ENCODE measurements around the gene TNC. TPM values are rescaled to one million over a fixed set of nuclear protein-coding genes. Genes with fewer than 3 reads are reported as not detected.

Gene TNC
- total and polyA plus RNA-seq, 2 of the 4 experiments (the other 2 are of a cell fraction), result 192 to 253 TPM

- CTCF ChIA-PET, result no interaction called here
Observed at GRCh38 chr9:115099901-115100300, 18.1 kb downstream of the TNC start.

More at GRCh38 chr9:115099901-115100300, 18.1 kb downstream of the TNC start:
- dilution Hi-C loops (cut with HindIII; ENCODE audit: low sequenced_read_pairs, unreplicated experiment), result no loop called here
- Histone ChIP-seq H2AK9ac (replicated peaks; ENCODE audit: low read depth, low read length, poor library complexity) (no peak overlapping the region), H3K36me3 (ENCODE audit: control insufficient read depth, insufficient read depth, low read length) (peaks cover 10% of the 10 kb centered on the region), H3K9me1 (ENCODE audit: insufficient read depth, low read length) (no peaks in the 10 kb centered on the region), H2BK15ac (ENCODE audit: low read depth, low read length) (no peak overlapping the region), H3K9ac (ENCODE audit: low read depth, low read length) (no peak overlapping the region), H2BK5ac (ENCODE audit: low read depth, low read length, poor library complexity, severe bottlenecking) (no peak overlapping the region), H3K23ac (ENCODE audit: low read depth, low read length) (no peak overlapping the region), H3K27ac (ENCODE audit: insufficient read depth, low read length) (no peak overlapping the region), H3K79me1 (ENCODE audit: low read depth in 1 of 2, low read length in 2 of 2) (peaks cover 29 to 50% of the 10 kb centered on the region in 2 experiments), H4K91ac (ENCODE audit: insufficient read depth, low read depth, low read length) (no peak overlapping the region), H3K9me3 (ENCODE audit: control insufficient read depth, insufficient read depth, low read length) (no peaks in the 10 kb centered on the region), H3K4me2 (ENCODE audit: low read depth, low read length) (no peak overlapping the region), H2AK5ac (ENCODE audit: low read depth, low read length) (no peak overlapping the region), H2BK120ac (ENCODE audit: low read depth, low read length) (no peak overlapping the region), H3K4me3 (ENCODE audit: insufficient read depth, low read depth, low read length) (no peak overlapping the region), H4K8ac (ENCODE audit: low read depth in 2 of 2, low read length in 2 of 2) (no peak overlapping the region), H3K4ac (ENCODE audit: low read depth, low read length) (no peak overlapping the region), H3K27me3 (ENCODE audit: control insufficient read depth, insufficient read depth, low read length) (no peaks in the 10 kb centered on the region), H3K14ac (replicated peaks; ENCODE audit: low read depth, low read length) (no peak overlapping the region; the same call in 1 of the 2 replicates), H3K4me1 (ENCODE audit: control insufficient read depth, insufficient read depth, low read length) (0 out of 2 replicates have a peak, but pooled peaks cover 2% of the 10 kb centered on the region), H4K20me1 (ENCODE audit: insufficient read depth, low read length) (no peaks in the 10 kb centered on the region; the same call in 1 of the 2 replicates), H4K5ac (ENCODE audit: low read depth, low read length) (no peak overlapping the region), H2AFZ (replicated peaks; ENCODE audit: low read length, poor library complexity) (no peak overlapping the region), H3K56ac (ENCODE audit: extremely low read depth, insufficient read depth, low read length) (no peak overlapping the region), H2BK20ac (ENCODE audit: low read depth, low read length) (no peak overlapping the region), H3K18ac (ENCODE audit: low read depth, low read length) (no peak overlapping the region)
- intact Hi-C loops (cut with micrococcal nuclease), result no loop called here
- DNase-seq (no peak), ATAC-seq (ENCODE audit: low read depth) (peak; percentile 52; the same call in 1 of the 2 replicates)
- in situ Hi-C loops (cut with MboI; ENCODE audit: low sequenced_read_pairs), result no loop called here
- POLR2A ChIA-PET (ENCODE audit: unreplicated experiment), result no interaction called here
- no TSS peak for BruUV-seq (replicated peaks)
- no peak for TF ChIP-seq MXI1 (IDR thresholded peaks at IDR 0.05; ENCODE audit: borderline replicate concordance, low read depth, low read length)
- no peak for TF ChIP-seq CEBPB (IDR thresholded peaks at IDR 0.05; ENCODE audit: low read depth, low read length)
- TF ChIP-seq MAFK (IDR thresholded peaks at IDR 0.05; ENCODE audit: low read depth, low read length), result no peak
- no peak for TF ChIP-seq SMC3 (IDR thresholded peaks at IDR 0.05; ENCODE audit: low read depth, low read length)
- no peak for TF ChIP-seq CHD1 (IDR thresholded peaks at IDR 0.05; ENCODE audit: low read depth, low read length)
- no peak for TF ChIP-seq FOS (IDR thresholded peaks at IDR 0.05; ENCODE audit: low read depth, low read length)
- no peak for TF ChIP-seq NFE2L2 (IDR thresholded peaks at IDR 0.05; ENCODE audit: low read depth, low read length)
- TF ChIP-seq, protein P1, sequence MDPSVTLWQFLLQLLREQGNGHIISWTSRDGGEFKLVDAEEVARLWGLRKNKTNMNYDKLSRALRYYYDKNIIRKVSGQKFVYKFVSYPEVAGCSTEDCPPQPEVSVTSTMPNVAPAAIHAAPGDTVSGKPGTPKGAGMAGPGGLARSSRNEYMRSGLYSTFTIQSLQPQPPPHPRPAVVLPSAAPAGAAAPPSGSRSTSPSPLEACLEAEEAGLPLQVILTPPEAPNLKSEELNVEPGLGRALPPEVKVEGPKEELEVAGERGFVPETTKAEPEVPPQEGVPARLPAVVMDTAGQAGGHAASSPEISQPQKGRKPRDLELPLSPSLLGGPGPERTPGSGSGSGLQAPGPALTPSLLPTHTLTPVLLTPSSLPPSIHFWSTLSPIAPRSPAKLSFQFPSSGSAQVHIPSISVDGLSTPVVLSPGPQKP (IDR thresholded peaks at IDR 0.05; ENCODE audit: borderline replicate concordance, low read depth, low read length), result no peak
- TF ChIP-seq CTCF (conservative IDR thresholded peaks at IDR 0.05; ENCODE audit: low read depth, low read length), result no peak
- TF ChIP-seq RFX5 (IDR thresholded peaks at IDR 0.05; ENCODE audit: low read depth, low read length), result no peak
- no peak for TF ChIP-seq USF2 (IDR thresholded peaks at IDR 0.05; ENCODE audit: low read depth, low read length)
- no peak for TF ChIP-seq MAZ (IDR thresholded peaks at IDR 0.05; ENCODE audit: borderline replicate concordance, low read depth, low read length)
- TF ChIP-seq BHLHE40 (IDR thresholded peaks at IDR 0.05; ENCODE audit: low read depth, low read length), result no peak
- TF ChIP-seq POLR2A (IDR thresholded peaks at IDR 0.05; ENCODE audit: low read depth, low read length), result no peak
- TF ChIP-seq RCOR1 (IDR thresholded peaks at IDR 0.05; ENCODE audit: insufficient replicate concordance, low read length), result no peak
- TF ChIP-seq RAD21 (IDR thresholded peaks at IDR 0.05; ENCODE audit: low read length), result no peak
- WGBS, 2 experiments (ENCODE audit: extremely low coverage in 2 of 2, insufficient read length in 1 of 2), result no CpG with 5 or more reads among the region's 1 CpG

Measured in IMR-90 (cell line).